Endothelial cell of umbilical vein (primary cell): ENCODE data around the gene NKG7. TPM values are rescaled to one million over a fixed set of nuclear protein-coding genes. Genes with fewer than 3 reads are reported as not detected.
"Not testable (repeated sequence)": the region's sequence is repeated elsewhere in the genome, so short reads cannot be mapped to it uniquely, and the experiment has no call there.

Experiments used
- BruUV-seq: library from RNA; stranded (reverse); fragments of 400-500 nt; replicated peaks from 2 replicates; lab custom pipeline; 2021; lab: Mats Ljungman, UMichigan
- CTCF ChIA-PET: fragments of 300-600, 350-600 bp; sonication (Branson Sonifier 250); formaldehyde crosslinking; loops from one replicate; lab custom pipeline; 2021; ENCODE audit warnings: antibody characterized with exemption, inconsistent platforms; lab: Charles Lee
- POLR2A ChIA-PET: fragments of 300-600, 350-600 bp; sonication (Branson Sonifier 250); formaldehyde crosslinking; loops from one replicate; lab custom pipeline; 2021; ENCODE audit warnings: antibody characterized with exemption, inconsistent platforms; lab: Charles Lee
- DNase-seq: peaks from one replicate; pipeline ENCODE4 v3.0.0-alpha.2; 2011; ENCODE audit warnings: low read depth, low spot score
- FAIRE-seq: peaks from 2 replicates; lab custom pipeline; 2011; peaks lifted over from hg19 to GRCh38; lab: Jason Lieb, UNC
- H2AFZ ChIP-seq: 2 replicates; pipeline ENCODE4 v1.6.0; 2012; ENCODE audit warnings: low read depth, low read length, control low read depth, inconsistent platforms
- H3K27ac ChIP-seq: 2 replicates; pipeline ENCODE4 v1.5.1; 2011; ENCODE audit warnings: low read depth, mild to moderate bottlenecking, control low read depth, low read length, moderate library complexity; ENCODE audit not compliant: insufficient read depth
- H3K27me3 ChIP-seq, 2 experiments: 2 replicates each; pipeline versions ENCODE4 v1.6.0 to v1.6.1; 2011; ENCODE audit warnings: low read length in 2 of 2, mixed read lengths in 1 of 2; ENCODE audit not compliant: control insufficient read depth in 2 of 2, insufficient read depth in 2 of 2
- H3K36me3 ChIP-seq, 2 experiments: 2 replicates in 1 of 2; 3 replicates in 1 of 2; pipeline ENCODE4 v1.5.1; 2011; ENCODE audit warnings: low read length in 2 of 2, mild to moderate bottlenecking in 1 of 2, moderate library complexity in 1 of 2; ENCODE audit not compliant: control insufficient read depth in 2 of 2, insufficient read depth in 2 of 2; ENCODE audit errors: extremely low read depth in 1 of 2
- H3K4me1 ChIP-seq: 3 replicates; pipeline ENCODE4 v1.5.1; 2011; ENCODE audit warnings: mild to moderate bottlenecking, low read length; ENCODE audit not compliant: control insufficient read depth, insufficient read depth; ENCODE audit errors: extremely low read depth
- H3K4me2 ChIP-seq: 2 replicates; pipeline ENCODE4 v1.6.1; 2011; ENCODE audit warnings: low read length, control low read depth, mixed read lengths; ENCODE audit not compliant: insufficient read depth
- H3K4me3 ChIP-seq, 3 experiments: fragments of 200-600 bp in 1 of 3; sonication (generic), shearing (Covaris generic) in 1 of 3; replicated peaks in 1 of 3; 2 replicates each; pipeline ENCODE4 v1.5.1; 2011 to 2016; ENCODE audit warnings: control low read depth in 3 of 3, low read length in 3 of 3, mild to moderate bottlenecking in 2 of 3, inconsistent platforms in 1 of 3, low read depth in 1 of 3, moderate library complexity in 1 of 3; ENCODE audit not compliant: insufficient read depth in 1 of 3
- H3K79me2 ChIP-seq: 2 replicates; pipeline ENCODE4 v1.6.0; 2012; ENCODE audit warnings: low read length, inconsistent platforms; ENCODE audit not compliant: control insufficient read depth, insufficient read depth
- H3K9ac ChIP-seq: replicated peaks from 2 replicates; pipeline ENCODE3; 2011; ENCODE audit warnings: low read length, control low read depth; ENCODE audit not compliant: insufficient read depth; ENCODE audit errors: extremely low read depth
- H3K9me1 ChIP-seq: replicated peaks from 3 replicates; pipeline ENCODE4 v1.6.0; 2011; ENCODE audit warnings: mild to moderate bottlenecking, low read length; ENCODE audit not compliant: control insufficient read depth, insufficient read depth; ENCODE audit errors: extremely low read depth
- H3K9me3 ChIP-seq: replicated peaks from 2 replicates; pipeline ENCODE4 v1.5.1; 2012; ENCODE audit warnings: low read length, inconsistent platforms; ENCODE audit not compliant: control insufficient read depth, insufficient read depth
- H4K20me1 ChIP-seq: replicated peaks from 2 replicates; pipeline ENCODE3; 2011; ENCODE audit warnings: mild to moderate bottlenecking, low read length; ENCODE audit not compliant: control insufficient read depth, insufficient read depth; ENCODE audit errors: extremely low read depth
- CTCF ChIP-seq, 2 donors: IDR thresholded peaks; 1 replicate in 1 of 2; 2 replicates in 1 of 2; pipeline ENCODE4 v1.5.1; 2011; ENCODE audit warnings: low read length in 2 of 2, mild to moderate bottlenecking in 2 of 2, moderate library complexity in 2 of 2, control low read depth in 1 of 2, inconsistent platforms in 1 of 2, low read depth in 1 of 2; ENCODE audit not compliant: insufficient read depth in 1 of 2; ENCODE audit errors: extremely low read depth in 1 of 2
- EZH2 ChIP-seq: IDR thresholded peaks from 2 replicates; pipeline ENCODE4 v1.6.1; 2012; ENCODE audit warnings: borderline replicate concordance, low read depth, mild to moderate bottlenecking, moderate library complexity, low read length, inconsistent platforms; ENCODE audit not compliant: severe bottlenecking
- dilution Hi-C: fragments of 300-500 bp; cut with MboI; formaldehyde crosslinking; loops from one replicate; pipeline ENCODE4 v1.15.0; 2019; ENCODE audit warnings: low sequenced_read_pairs; ENCODE audit not compliant: extremely low pct_ligation_motif_present
- intact Hi-C: fragments of 100-400 bp; cut with micrococcal nuclease; formaldehyde crosslinking; loops from one replicate; pipeline ENCODE4 v1.10.0; 2022
- polyA plus RNA-seq, 4 experiments: library from polyadenylated mRNA; depleted of rRNA in 3 of 4; stranded (reverse) in 3 of 4; unstranded in 1 of 4; fragments of >200 nt; gene quantifications; 2 replicates each; pipeline versions ENCODE4 v1.2.1 to v1.2.3, GENCODE V29; 2011 to 2012; ENCODE audit warnings: missing spikeins in 1 of 4
- total RNA-seq: library from RNA; stranded (reverse); gene quantifications from 2 replicates; pipeline ENCODE4 v1.2.3, GENCODE V29; 2021

NKG7 gene
- total and polyA plus RNA-seq, 2 donors (not counting 3 experiments of a cell fraction or from before 2014, with no cell fraction given) = not detected

- Histone ChIP-seq H3K79me2 (no peaks in the 10 kb centered on the region), H4K20me1 (no peaks in the 10 kb centered on the region), H3K36me3 (no peaks in the 10 kb centered on the region), H3K27me3 (no peaks in the 10 kb centered on the region), H3K9ac (no peak overlapping the region), H3K9me3 (no peaks in the 10 kb centered on the region), H3K4me1 (peaks cover 8% of the 10 kb centered on the region), H3K4me2 (no peak overlapping the region), H2AFZ (no peak overlapping the region), H3K27ac (no peak overlapping the region), H3K9me1 (no peaks in the 10 kb centered on the region), H3K4me3 (no peak overlapping the region)
- DNase-seq = peak; percentile 8
- POLR2A ChIA-PET = no interaction called here
- TF ChIP-seq EZH2 (no peak), CTCF (IDR thresholded peaks at IDR 0.05; ENCODE audit: extremely low read depth in 1 of 2, insufficient read depth in 1 of 2, low read depth in 1 of 2, low read length in 2 of 2) (peak; percentile 9 to 42)
- dilution Hi-C loops (no loop called here), intact Hi-C loops (no loop called here)
- FAIRE-seq = peak; percentile 61
- BruUV-seq = no TSS peak
- CTCF ChIA-PET = interaction anchor here (1.3 kb wide), 1 partner anchor 59 kb away, joined by 3 read pairs; no protein-coding TSS in a partner anchor
These were observed 25.7 kb upstream of the NKG7 start for GRCh38 chr19:51398096-51398704.

- H3K27ac ChIP-seq, H3K27me3 ChIP-seq, H3K4me3 ChIP-seq, POLR2A ChIA-PET, dilution Hi-C loops, intact Hi-C loops, DNase-seq, BruUV-seq, H2AFZ ChIP-seq, H3K9me3 ChIP-seq, H3K9me1 ChIP-seq, H3K9ac ChIP-seq, FAIRE-seq, H3K4me1 ChIP-seq, H3K36me3 ChIP-seq, H4K20me1 ChIP-seq, H3K4me2 ChIP-seq, H3K79me2 ChIP-seq: not testable (repeated sequence)
- CTCF ChIA-PET = interaction anchor here (1.1 to 2.4 kb wide), 2 partner anchors 23 to 260 kb away, joined by 6 read pairs; no protein-coding TSS in a partner anchor
These were observed 25.0 kb upstream of the NKG7 start for GRCh38 chr19:51397453-51397852.
